ENCODE results near the gene UTP25. TPM values are rescaled to one million over a fixed set of nuclear protein-coding genes. Genes with fewer than 3 reads are reported as not detected.

The UTP25 gene
- total and polyA plus RNA-seq, 2 donors (not counting 3 experiments of a cell fraction or from before 2014, with no cell fraction given): 6.6 to 11.7 TPM

GRCh38 chr1:209787551-209787950, 40.2 kb upstream of the UTP25 start:
- no peak overlapping the region for H3K9ac ChIP-seq (replicated peaks; ENCODE audit: extremely low read depth, insufficient read depth, low read length)
- dilution Hi-C loops (cut with MboI; ENCODE audit: extremely low pct_ligation_motif_present, low sequenced_read_pairs) (no loop called here), intact Hi-C loops (cut with micrococcal nuclease) (no loop called here)
- BruUV-seq (replicated peaks): no TSS peak
- DNase-seq (ENCODE audit: low read depth, low spot score): no peak
- H3K79me2 ChIP-seq (ENCODE audit: control insufficient read depth, insufficient read depth, low read length): no peaks in the 10 kb centered on the region
- H3K9me1 ChIP-seq (replicated peaks; ENCODE audit: control insufficient read depth, extremely low read depth, insufficient read depth, low read length): no peaks in the 10 kb centered on the region
- peaks cover 5 to 34% of the 10 kb centered on the region in 2 experiments for H3K36me3 ChIP-seq (ENCODE audit: control insufficient read depth in 2 of 2, extremely low read depth in 1 of 2, insufficient read depth in 2 of 2, low read length in 2 of 2)
- no peak overlapping the region for H3K27ac ChIP-seq (ENCODE audit: insufficient read depth, low read depth, low read length)
- peaks cover 10% of the 10 kb centered on the region for H3K4me1 ChIP-seq (ENCODE audit: control insufficient read depth, extremely low read depth, insufficient read depth, low read length)
- TF ChIP-seq MYC (IDR thresholded peaks at IDR 0.05; ENCODE audit: low read depth, low read length) (no peak), EZH2 (IDR thresholded peaks at IDR 0.05; ENCODE audit: borderline replicate concordance, low read depth, low read length, severe bottlenecking) (no peak), JUN (IDR thresholded peaks at IDR 0.05; ENCODE audit: borderline replicate concordance, insufficient read depth, insufficient read length, low read depth) (no peak)
- no peak overlapping the region for H3K4me3 ChIP-seq (replicated peaks in 1 of 3; ENCODE audit: insufficient read depth in 1 of 3, low read depth in 1 of 3, low read length in 3 of 3)
- H2AFZ ChIP-seq (ENCODE audit: low read depth, low read length): no peak overlapping the region
- CTCF ChIA-PET: interaction anchor here (0.8 to 3.4 kb wide), 4 partner anchors 13 to 36 kb away, joined by 3 to 15 read pairs (median 3); no protein-coding TSS in a partner anchor
- POLR2A ChIA-PET: no interaction called here
- no peaks in the 10 kb centered on the region for H3K27me3 ChIP-seq (ENCODE audit: control insufficient read depth in 2 of 2, insufficient read depth in 2 of 2, low read length in 2 of 2)
- FAIRE-seq: no peak
- H3K4me2 ChIP-seq (ENCODE audit: insufficient read depth, low read length): no peak overlapping the region
- no peaks in the 10 kb centered on the region for H4K20me1 ChIP-seq (replicated peaks; ENCODE audit: control insufficient read depth, extremely low read depth, insufficient read depth, low read length)
- no peaks in the 10 kb centered on the region for H3K9me3 ChIP-seq (replicated peaks; ENCODE audit: control insufficient read depth, insufficient read depth, low read length)

GRCh38 chr1:209789245-209789644, 38.5 kb upstream of the UTP25 start:
- no peak overlapping the region for H3K4me2 ChIP-seq (ENCODE audit: insufficient read depth, low read length)
- H3K9ac ChIP-seq (replicated peaks; ENCODE audit: extremely low read depth, insufficient read depth, low read length): no peak overlapping the region
- CTCF ChIA-PET: no interaction called here
- dilution Hi-C loops (cut with MboI; ENCODE audit: extremely low pct_ligation_motif_present, low sequenced_read_pairs): no loop called here
- H3K79me2 ChIP-seq (ENCODE audit: control insufficient read depth, insufficient read depth, low read length): no peaks in the 10 kb centered on the region
- H2AFZ ChIP-seq (ENCODE audit: low read depth, low read length): no peak overlapping the region
- no peaks in the 10 kb centered on the region for H3K9me1 ChIP-seq (replicated peaks; ENCODE audit: control insufficient read depth, extremely low read depth, insufficient read depth, low read length)
- POLR2A ChIA-PET: no interaction called here
- intact Hi-C loops (cut with micrococcal nuclease): no loop called here
- H4K20me1 ChIP-seq (replicated peaks; ENCODE audit: control insufficient read depth, extremely low read depth, insufficient read depth, low read length): no peaks in the 10 kb centered on the region
- FAIRE-seq: no peak
- no peak overlapping the region for H3K27ac ChIP-seq (ENCODE audit: insufficient read depth, low read depth, low read length)
- TF ChIP-seq POLR2AphosphoS5 (IDR thresholded peaks at IDR 0.05; ENCODE audit: insufficient read depth, low read depth, low read length) (no peak), MAX (IDR thresholded peaks at IDR 0.05; ENCODE audit: insufficient read depth, insufficient read length) (no peak), GATA2 (IDR thresholded peaks at IDR 0.05; ENCODE audit: insufficient read depth, insufficient read length, low read depth, low read length) (no peak), FOS (IDR thresholded peaks at IDR 0.05; ENCODE audit: borderline replicate concordance, insufficient read depth, low read length) (no peak), CTCF (IDR thresholded peaks at IDR 0.05; ENCODE audit: extremely low read depth in 1 of 2, insufficient read depth in 1 of 2, low read depth in 1 of 2, low read length in 2 of 2) (no peak), MYC (IDR thresholded peaks at IDR 0.05; ENCODE audit: low read depth, low read length) (no peak), JUN (IDR thresholded peaks at IDR 0.05; ENCODE audit: borderline replicate concordance, insufficient read depth, insufficient read length, low read depth) (no peak), EZH2 (IDR thresholded peaks at IDR 0.05; ENCODE audit: borderline replicate concordance, low read depth, low read length, severe bottlenecking) (no peak), POLR2A (IDR thresholded peaks at IDR 0.05; ENCODE audit: low read depth, low read length) (no peak)
- no peak overlapping the region for H3K4me3 ChIP-seq (replicated peaks in 1 of 3; ENCODE audit: insufficient read depth in 1 of 3, low read depth in 1 of 3, low read length in 3 of 3)
- H3K9me3 ChIP-seq (replicated peaks; ENCODE audit: control insufficient read depth, insufficient read depth, low read length): no peaks in the 10 kb centered on the region
- H3K36me3 ChIP-seq (ENCODE audit: control insufficient read depth in 2 of 2, extremely low read depth in 1 of 2, insufficient read depth in 2 of 2, low read length in 2 of 2): peaks cover 7 to 35% of the 10 kb centered on the region in 2 experiments
- BruUV-seq (replicated peaks): no TSS peak
- H3K27me3 ChIP-seq (ENCODE audit: control insufficient read depth in 2 of 2, insufficient read depth in 2 of 2, low read length in 2 of 2): no peaks in the 10 kb centered on the region
- H3K4me1 ChIP-seq (ENCODE audit: control insufficient read depth, extremely low read depth, insufficient read depth, low read length): peaks cover 4% of the 10 kb centered on the region
- no peak for DNase-seq (ENCODE audit: low read depth, low spot score)

Measured in endothelial cell of umbilical vein (primary cell).